HEK293 (cell line): ENCODE results near the gene SNCG.
A peak's percentile ranks its signal among the peaks of the same experiment; 100 is the strongest.

ENCODE experiments used
- BCL11B ChIP-seq: fragments of 450-650 bp; formaldehyde crosslinking; IDR thresholded peaks from 2 replicates; pipeline ENCODE4 v1.5.1; 2016; ENCODE audit warnings: low read depth, missing biosample characterization, missing genetic modification characterization
- FEZF1 ChIP-seq: fragments of 450-650 bp; formaldehyde crosslinking; IDR thresholded peaks from 2 replicates; pipeline ENCODE4 v1.5.1; 2016; ENCODE audit warnings: missing biosample characterization, missing genetic modification characterization
- MEIS1 ChIP-seq: sonication (generic); formaldehyde crosslinking; IDR thresholded peaks from 2 replicates; pipeline ENCODE4 v1.8.1; 2022; ENCODE audit warnings: missing genetic modification reagents, mild to moderate bottlenecking, borderline replicate concordance
- OVOL3 ChIP-seq: fragments of 450-650 bp; formaldehyde crosslinking; IDR thresholded peaks from 2 replicates; pipeline ENCODE4 v1.5.1; 2016; ENCODE audit warnings: missing biosample characterization, missing genetic modification characterization
- PRDM2 ChIP-seq: fragments of 450-650 bp; formaldehyde crosslinking; IDR thresholded peaks from 2 replicates; pipeline ENCODE4 v1.5.1; 2016; ENCODE audit warnings: missing biosample characterization, missing genetic modification characterization, borderline replicate concordance
- RBAK ChIP-seq: fragments of 450-650 bp; formaldehyde crosslinking; IDR thresholded peaks from 2 replicates; pipeline ENCODE4 v1.5.1; 2016; ENCODE audit warnings: missing biosample characterization, missing genetic modification characterization
- SP3 ChIP-seq: fragments of 450-650 bp; formaldehyde crosslinking; IDR thresholded peaks from 2 replicates; pipeline ENCODE4 v1.5.1; 2016; ENCODE audit warnings: missing biosample characterization, missing genetic modification characterization
- TSHZ1 ChIP-seq: fragments of 450-650 bp; formaldehyde crosslinking; IDR thresholded peaks from 2 replicates; pipeline ENCODE4 v1.5.1; 2016; ENCODE audit warnings: missing biosample characterization, missing genetic modification characterization, borderline replicate concordance
- ZBTB10 ChIP-seq: fragments of 450-650 bp; formaldehyde crosslinking; IDR thresholded peaks from 2 replicates; pipeline ENCODE4 v1.5.1; 2016; ENCODE audit warnings: missing biosample characterization, missing genetic modification characterization
- ZBTB44 ChIP-seq: fragments of 450-650 bp; IDR thresholded peaks from 2 replicates; pipeline ENCODE4 v1.5.1; 2018; ENCODE audit warnings: missing biosample characterization, mild to moderate bottlenecking, missing genetic modification characterization
- ZFP3 ChIP-seq: fragments of 450-650 bp; formaldehyde crosslinking; IDR thresholded peaks from 2 replicates; pipeline ENCODE4 v1.5.1; 2016; ENCODE audit warnings: low read depth, missing biosample characterization, missing genetic modification characterization
- ZFP37 ChIP-seq: fragments of 450-650 bp; formaldehyde crosslinking; IDR thresholded peaks from 2 replicates; pipeline ENCODE4 v1.5.1; 2016; ENCODE audit warnings: missing biosample characterization, missing genetic modification characterization
- ZNF157 ChIP-seq: fragments of 450-650 bp; formaldehyde crosslinking; IDR thresholded peaks from 2 replicates; pipeline ENCODE4 v1.5.1; 2016; ENCODE audit warnings: missing biosample characterization, missing genetic modification characterization
- ZNF184 ChIP-seq: fragments of 450-650 bp; IDR thresholded peaks from 2 replicates; pipeline ENCODE4 v1.5.1; 2018; ENCODE audit warnings: missing biosample characterization, mild to moderate bottlenecking, missing genetic modification characterization
- ZNF324 ChIP-seq: fragments of 450-650 bp; formaldehyde crosslinking; IDR thresholded peaks from 2 replicates; pipeline ENCODE4 v1.5.1; 2016; ENCODE audit warnings: missing biosample characterization, missing genetic modification characterization
- ZNF391 ChIP-seq: fragments of 450-650 bp; formaldehyde crosslinking; IDR thresholded peaks from 2 replicates; pipeline ENCODE4 v1.5.1; 2016; ENCODE audit warnings: low read depth, missing biosample characterization, missing genetic modification characterization, borderline replicate concordance
- ZNF555 ChIP-seq: fragments of 450-650 bp; formaldehyde crosslinking; conservative IDR thresholded peaks from 2 replicates; pipeline ENCODE4 v1.5.1; 2017; ENCODE audit warnings: missing biosample characterization, mild to moderate bottlenecking, missing genetic modification characterization, inconsistent platforms
- ZNF610 ChIP-seq: fragments of 450-650 bp; formaldehyde crosslinking; IDR thresholded peaks from 2 replicates; pipeline ENCODE4 v1.5.1; 2016; ENCODE audit warnings: missing biosample characterization, missing genetic modification characterization, borderline replicate concordance
- ZNF645 ChIP-seq: fragments of 450-650 bp; formaldehyde crosslinking; IDR thresholded peaks from 2 replicates; pipeline ENCODE4; 2016; ENCODE audit warnings: missing biosample characterization, missing genetic modification characterization
- ZNF701 ChIP-seq: fragments of 450-650 bp; formaldehyde crosslinking; IDR thresholded peaks from 2 replicates; pipeline ENCODE4 v1.5.1; 2016; ENCODE audit warnings: missing biosample characterization, missing genetic modification characterization
- ZNF785 ChIP-seq: fragments of 450-650 bp; formaldehyde crosslinking; IDR thresholded peaks from 2 replicates; pipeline ENCODE4 v1.5.1; 2016; ENCODE audit warnings: missing biosample characterization, missing genetic modification characterization

SNCG gene

GRCh38 chr10:86960003-86960862 lies 1.8 kb downstream of the SNCG start (continued):
- TF ChIP-seq ZBTB10 (tag by site-specific recombination) (no peak), ZNF610 (tag by site-specific recombination) (0 out of 2 replicates have a peak, but pooled peaks have one; percentile 35), TSHZ1 (tag by site-specific recombination) (no peak), ZNF785 (tag by site-specific recombination) (no peak), ZNF324 (tag by site-specific recombination) (no peak), FEZF1 (tag by site-specific recombination) (no peak), SP3 (tag by site-specific recombination) (peak; percentile 67), ZFP37 (no peak), ZNF555 (no peak), MEIS1 (no peak), ZNF645 (tag by site-specific recombination) (no peak), RBAK (no peak), ZNF701 (tag by site-specific recombination) (no peak), ZBTB44 (tag by site-specific recombination) (no peak), ZNF184 (tag by site-specific recombination) (no peak), PRDM2 (no peak), ZNF157 (tag by site-specific recombination) (no peak), OVOL3 (tag by site-specific recombination) (no peak), ZFP3 (tag by site-specific recombination) (no peak), BCL11B (no peak; the same call in 1 of the 2 replicates), ZNF391 (tag by site-specific recombination) (no peak)
